GM19099 (cell line): Measurements from ENCODE around the gene GUCY2C.

Experiments
- POLR2A ChIP-seq: IDR thresholded peaks from 3 replicates; pipeline ENCODE4 v1.6.1; 2011; ENCODE audit warnings: low read depth; ENCODE audit not compliant: insufficient read length; ENCODE audit errors: extremely low read depth

GUCY2C gene

GRCh38 chr12:14613718-14614117 is 82.7 kb downstream of the GUCY2C start:
- TF ChIP-seq POLR2A: no peak

DNA sequence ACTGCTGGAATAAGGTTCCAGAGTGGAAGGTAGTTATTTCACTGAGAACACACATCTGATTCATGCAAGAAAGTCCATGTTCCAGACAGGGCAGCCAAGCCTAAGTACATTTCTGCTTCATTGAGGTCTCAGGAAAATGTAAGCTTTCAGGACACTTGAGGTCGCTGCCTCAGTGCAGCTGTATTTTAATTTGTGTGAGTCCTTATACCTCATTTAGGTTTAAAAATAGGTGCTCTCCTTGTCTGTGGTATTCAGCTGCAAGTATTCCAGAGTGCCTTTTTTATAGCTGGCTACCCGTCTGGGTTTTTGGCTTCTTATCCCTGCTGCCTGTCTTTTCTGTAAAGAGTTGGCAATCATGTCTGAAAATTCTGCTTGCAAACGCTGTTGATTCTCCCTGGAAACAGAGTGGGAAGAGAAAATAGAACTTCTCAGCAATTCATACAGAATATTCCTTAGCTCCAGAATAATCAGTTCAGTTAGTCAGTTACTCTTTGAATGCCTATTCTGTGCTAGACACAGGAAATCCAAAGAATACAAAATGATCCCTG is 83.4 kb downstream of the GUCY2C start:
- no peak for TF ChIP-seq POLR2A

- TF ChIP-seq POLR2A: no peak
Measured at GRCh38 chr12:14612250-14612649, 84.1 kb downstream of the GUCY2C start.

GRCh38 chr12:14611640-14612203 is 84.7 kb downstream of the GUCY2C start:
- TF ChIP-seq POLR2A: no peak

- no peak for TF ChIP-seq POLR2A
Measured at GRCh38 chr12:14607568-14607967, 88.8 kb downstream of the GUCY2C start.

DNA sequence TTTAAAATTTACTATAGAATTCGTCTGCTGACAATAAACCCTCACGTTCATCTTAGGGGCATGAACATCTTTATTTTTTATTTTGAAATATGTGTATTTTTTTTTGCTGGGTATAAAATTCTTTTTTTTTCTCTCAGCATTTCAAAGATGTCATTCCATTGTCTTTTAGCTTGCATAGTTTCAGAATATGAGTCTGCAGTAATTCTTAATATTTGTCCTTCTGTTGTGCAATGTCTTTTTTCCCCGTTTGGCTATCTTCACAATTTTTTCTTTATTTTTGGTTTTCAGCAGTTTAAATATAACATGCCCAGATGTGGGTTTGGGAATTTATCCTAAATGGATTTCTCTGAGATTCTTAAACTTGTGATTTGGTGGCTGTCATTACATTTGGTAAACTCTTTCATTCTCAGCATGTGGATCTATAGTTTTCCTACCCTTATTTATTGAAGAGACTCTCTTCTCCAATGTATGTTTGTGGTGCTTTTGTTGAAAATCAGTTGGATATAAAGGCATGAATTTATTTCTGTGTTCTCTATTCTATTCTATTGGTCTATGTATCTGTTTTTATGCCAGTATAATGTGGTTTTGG is 90.9 kb downstream of the GUCY2C start:
- TF ChIP-seq POLR2A: no peak

- TF ChIP-seq POLR2A: no peak
Measured at GRCh38 chr12:14601692-14602478, 94.5 kb downstream of the GUCY2C start.

GRCh38 chr12:14597480-14597879 is 98.9 kb downstream of the GUCY2C start:
- no peak for TF ChIP-seq POLR2A

- TF ChIP-seq POLR2A: no peak
Measured at GRCh38 chr12:14591719-14592118, 104.7 kb downstream of the GUCY2C start.

GRCh38 chr12:14589169-14590004 is 107.0 kb downstream of the GUCY2C start:
- TF ChIP-seq POLR2A: no peak

GRCh38 chr12:14588571-14588970 is 107.8 kb downstream of the GUCY2C start:
- no peak for TF ChIP-seq POLR2A

DNA sequence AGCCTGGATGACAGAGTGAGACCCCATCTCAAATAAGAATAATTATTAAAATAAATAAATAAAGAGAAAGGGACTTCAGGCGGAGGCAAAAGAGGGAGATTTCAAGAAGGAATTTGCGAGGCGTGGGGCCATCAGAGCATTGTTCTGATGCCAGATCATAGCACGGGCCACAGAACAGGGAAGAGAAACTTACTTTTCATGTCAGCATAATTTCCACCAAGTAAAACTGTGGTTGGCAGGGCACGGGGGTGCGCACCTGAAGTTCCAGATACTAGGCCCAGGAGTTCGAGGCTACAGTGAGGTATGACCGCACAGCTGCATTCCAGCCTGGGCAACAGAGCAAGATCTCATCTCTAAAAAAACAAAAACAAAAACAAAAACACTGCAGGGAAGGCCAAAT is 117.8 kb downstream of the GUCY2C start:
- TF ChIP-seq POLR2A: no peak

GRCh38 chr12:14577344-14577743 is 119.1 kb downstream of the GUCY2C start:
- TF ChIP-seq POLR2A: no peak

DNA sequence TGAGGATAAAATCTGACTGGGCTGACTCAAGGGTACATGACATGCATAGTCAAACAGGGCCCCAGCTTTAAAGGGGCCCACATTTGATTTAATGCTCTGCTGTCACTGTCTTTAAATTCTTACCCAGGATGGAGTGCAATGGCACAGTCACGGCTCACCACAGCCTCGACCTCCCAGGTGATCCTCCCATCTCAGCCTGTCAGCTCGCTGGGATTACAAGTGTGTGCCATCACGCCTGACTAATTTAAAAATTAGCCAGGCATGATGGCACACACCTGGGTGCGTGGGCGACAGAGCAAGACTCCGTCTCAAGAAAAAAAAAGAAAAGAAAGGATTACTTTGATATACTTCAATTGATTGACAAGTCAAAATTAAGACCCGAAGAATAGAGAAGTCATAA is 119.5 kb downstream of the GUCY2C start:
- TF ChIP-seq POLR2A: no peak

DNA sequence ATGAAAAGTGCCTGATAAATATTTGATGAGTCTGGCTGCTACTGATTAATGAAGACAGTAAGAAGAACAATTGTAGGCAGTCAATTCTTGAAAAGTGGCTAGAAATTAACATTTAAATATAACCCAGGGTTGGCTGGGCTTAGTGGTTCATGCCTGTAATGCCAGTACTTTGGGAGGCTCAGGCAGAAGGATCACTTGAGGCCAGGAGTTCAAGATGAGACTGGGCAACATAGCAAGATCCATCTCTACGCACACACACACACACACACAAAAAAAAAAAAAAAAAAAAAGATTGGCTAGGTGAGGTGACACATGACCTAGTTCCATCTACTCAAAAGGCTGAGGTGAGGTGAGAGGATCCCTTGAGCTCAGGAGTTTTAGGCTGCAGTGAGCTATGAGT is 120.8 kb downstream of the GUCY2C start:
- no peak for TF ChIP-seq POLR2A
